ENCODE measurements around the gene KMT2B. TPM values are rescaled to one million over a fixed set of nuclear protein-coding genes. Genes with fewer than 3 reads are reported as not detected.

KMT2B gene
- total RNA-seq, 1 experiment from 2014 or later: 21.4 TPM

GRCh38 chr19:35727956-35728706 lies 10.3 kb downstream of the KMT2B start:
- H3K36me3 ChIP-seq (ENCODE audit: insufficient read depth, low read length): peaks cover 6% of the 10 kb centered on the region; the same call in 1 of the 2 replicates
- H3K9ac ChIP-seq (ENCODE audit: low read length): no peak overlapping the region
- H3K9me3 ChIP-seq (ENCODE audit: low read length): no peaks in the 10 kb centered on the region
- no peak overlapping the region for H3K27ac ChIP-seq (ENCODE audit: low read length)
- peaks cover 6% of the 10 kb centered on the region for H3K4me1 ChIP-seq (ENCODE audit: low read length)
- no peak for DNase-seq
- no peaks in the 10 kb centered on the region for H3K27me3 ChIP-seq (ENCODE audit: low read length)
- no peaks in the 10 kb centered on the region for H3K9me2 ChIP-seq (replicated peaks; ENCODE audit: insufficient read depth, low read length)
- H3K4me3 ChIP-seq (ENCODE audit: low read length): no peak overlapping the region
- H2AFZ ChIP-seq (ENCODE audit: low read length): no peak overlapping the region
- H4K20me1 ChIP-seq (ENCODE audit: insufficient read depth, low read depth, low read length): 0 out of 2 replicates have a peak, but pooled peaks cover 9% of the 10 kb centered on the region
- no peak overlapping the region for H3K4me2 ChIP-seq (ENCODE audit: low read depth, low read length, poor library complexity, severe bottlenecking)
- H3K79me2 ChIP-seq (ENCODE audit: low read length): no peaks in the 10 kb centered on the region

GRCh38 chr19:35729021-35729420 lies 11.2 kb downstream of the KMT2B start:
- Histone ChIP-seq H4K20me1 (ENCODE audit: insufficient read depth, low read depth, low read length) (0 out of 2 replicates have a peak, but pooled peaks cover 10% of the 10 kb centered on the region), H2AFZ (ENCODE audit: low read length) (no peak overlapping the region), H3K4me2 (ENCODE audit: low read depth, low read length, poor library complexity, severe bottlenecking) (no peak overlapping the region), H3K9ac (ENCODE audit: low read length) (no peak overlapping the region), H3K9me2 (replicated peaks; ENCODE audit: insufficient read depth, low read length) (no peaks in the 10 kb centered on the region), H3K79me2 (ENCODE audit: low read length) (no peaks in the 10 kb centered on the region), H3K27ac (ENCODE audit: low read length) (no peak overlapping the region), H3K9me3 (ENCODE audit: low read length) (no peaks in the 10 kb centered on the region), H3K36me3 (ENCODE audit: insufficient read depth, low read length) (peaks cover 6% of the 10 kb centered on the region; the same call in 1 of the 2 replicates), H3K4me3 (ENCODE audit: low read length) (no peak overlapping the region), H3K27me3 (ENCODE audit: low read length) (no peaks in the 10 kb centered on the region), H3K4me1 (ENCODE audit: low read length) (peaks cover 15% of the 10 kb centered on the region)
- DNase-seq: no peak

- H3K9ac ChIP-seq (ENCODE audit: low read length): no peak overlapping the region
- no peaks in the 10 kb centered on the region for H3K9me3 ChIP-seq (ENCODE audit: low read length)
- H3K9me2 ChIP-seq (replicated peaks; ENCODE audit: insufficient read depth, low read length): no peaks in the 10 kb centered on the region
- no peak overlapping the region for H3K4me3 ChIP-seq (ENCODE audit: low read length)
- no peak overlapping the region for H3K4me2 ChIP-seq (ENCODE audit: low read depth, low read length, poor library complexity, severe bottlenecking)
- 0 out of 2 replicates have a peak, but pooled peaks cover 10% of the 10 kb centered on the region for H4K20me1 ChIP-seq (ENCODE audit: insufficient read depth, low read depth, low read length)
- no peak for DNase-seq
- no peaks in the 10 kb centered on the region for H3K79me2 ChIP-seq (ENCODE audit: low read length)
- H3K4me1 ChIP-seq (ENCODE audit: low read length): peaks cover 19% of the 10 kb centered on the region
- no peak overlapping the region for H3K27ac ChIP-seq (ENCODE audit: low read length)
- H2AFZ ChIP-seq (ENCODE audit: low read length): no peak overlapping the region
- H3K27me3 ChIP-seq (ENCODE audit: low read length): no peaks in the 10 kb centered on the region
- peaks cover 6% of the 10 kb centered on the region; the same call in 1 of the 2 replicates for H3K36me3 ChIP-seq (ENCODE audit: insufficient read depth, low read length)
Measured at GRCh38 chr19:35729763-35730162, 12.0 kb downstream of the KMT2B start.

- no peak for DNase-seq
- Histone ChIP-seq H3K9ac (ENCODE audit: low read length) (no peak overlapping the region), H4K20me1 (ENCODE audit: insufficient read depth, low read depth, low read length) (0 out of 2 replicates have a peak, but pooled peaks cover 10% of the 10 kb centered on the region), H2AFZ (ENCODE audit: low read length) (no peak overlapping the region), H3K4me1 (ENCODE audit: low read length) (peaks cover 19% of the 10 kb centered on the region), H3K36me3 (ENCODE audit: insufficient read depth, low read length) (peaks cover 6% of the 10 kb centered on the region; the same call in 1 of the 2 replicates), H3K79me2 (ENCODE audit: low read length) (no peaks in the 10 kb centered on the region), H3K4me2 (ENCODE audit: low read depth, low read length, poor library complexity, severe bottlenecking) (no peak overlapping the region), H3K27me3 (ENCODE audit: low read length) (no peaks in the 10 kb centered on the region), H3K9me2 (replicated peaks; ENCODE audit: insufficient read depth, low read length) (no peaks in the 10 kb centered on the region), H3K27ac (ENCODE audit: low read length) (no peak overlapping the region), H3K4me3 (ENCODE audit: low read length) (no peak overlapping the region), H3K9me3 (ENCODE audit: low read length) (no peaks in the 10 kb centered on the region)
Measured at GRCh38 chr19:35730326-35730725, 12.5 kb downstream of the KMT2B start.

GRCh38 chr19:35731353-35731752 lies 13.6 kb downstream of the KMT2B start:
- Histone ChIP-seq H3K9ac (ENCODE audit: low read length) (no peak overlapping the region), H4K20me1 (ENCODE audit: insufficient read depth, low read depth, low read length) (0 out of 2 replicates have a peak, but pooled peaks cover 10% of the 10 kb centered on the region), H3K27me3 (ENCODE audit: low read length) (no peaks in the 10 kb centered on the region), H3K9me2 (replicated peaks; ENCODE audit: insufficient read depth, low read length) (no peaks in the 10 kb centered on the region), H3K79me2 (ENCODE audit: low read length) (no peaks in the 10 kb centered on the region), H3K4me1 (ENCODE audit: low read length) (peaks cover 19% of the 10 kb centered on the region), H3K27ac (ENCODE audit: low read length) (no peak overlapping the region), H3K4me3 (ENCODE audit: low read length) (no peak overlapping the region), H3K9me3 (ENCODE audit: low read length) (no peaks in the 10 kb centered on the region), H3K4me2 (ENCODE audit: low read depth, low read length, poor library complexity, severe bottlenecking) (no peak overlapping the region), H3K36me3 (ENCODE audit: insufficient read depth, low read length) (peaks cover 6% of the 10 kb centered on the region; the same call in 1 of the 2 replicates), H2AFZ (ENCODE audit: low read length) (no peak overlapping the region)
- DNase-seq: no peak

- Histone ChIP-seq H3K36me3 (ENCODE audit: insufficient read depth, low read length) (peaks cover 6% of the 10 kb centered on the region; the same call in 1 of the 2 replicates), H3K4me3 (ENCODE audit: low read length) (no peak overlapping the region), H2AFZ (ENCODE audit: low read length) (no peak overlapping the region), H3K9ac (ENCODE audit: low read length) (no peak overlapping the region), H3K4me2 (ENCODE audit: low read depth, low read length, poor library complexity, severe bottlenecking) (no peak overlapping the region), H3K9me3 (ENCODE audit: low read length) (no peaks in the 10 kb centered on the region), H3K27me3 (ENCODE audit: low read length) (no peaks in the 10 kb centered on the region), H3K9me2 (replicated peaks; ENCODE audit: insufficient read depth, low read length) (no peaks in the 10 kb centered on the region), H4K20me1 (ENCODE audit: insufficient read depth, low read depth, low read length) (0 out of 2 replicates have a peak, but pooled peaks cover 10% of the 10 kb centered on the region), H3K4me1 (ENCODE audit: low read length) (peaks cover 19% of the 10 kb centered on the region), H3K27ac (ENCODE audit: low read length) (no peak overlapping the region), H3K79me2 (ENCODE audit: low read length) (no peaks in the 10 kb centered on the region)
- DNase-seq: no peak
Measured at GRCh38 chr19:35731779-35732405, 14.1 kb downstream of the KMT2B start.

GRCh38 chr19:35732540-35733179 lies 14.9 kb downstream of the KMT2B start:
- no peak overlapping the region for H3K4me2 ChIP-seq (ENCODE audit: low read depth, low read length, poor library complexity, severe bottlenecking)
- H3K4me1 ChIP-seq (ENCODE audit: low read length): peaks cover 19% of the 10 kb centered on the region
- no peak overlapping the region for H3K4me3 ChIP-seq (ENCODE audit: low read length)
- no peak overlapping the region for H3K27ac ChIP-seq (ENCODE audit: low read length)
- H3K27me3 ChIP-seq (ENCODE audit: low read length): no peaks in the 10 kb centered on the region
- no peak for DNase-seq
- no peaks in the 10 kb centered on the region for H3K9me2 ChIP-seq (replicated peaks; ENCODE audit: insufficient read depth, low read length)
- no peaks in the 10 kb centered on the region for H3K79me2 ChIP-seq (ENCODE audit: low read length)
- 0 out of 2 replicates have a peak, but pooled peaks cover 10% of the 10 kb centered on the region for H4K20me1 ChIP-seq (ENCODE audit: insufficient read depth, low read depth, low read length)
- H3K9ac ChIP-seq (ENCODE audit: low read length): no peak overlapping the region
- H2AFZ ChIP-seq (ENCODE audit: low read length): no peak overlapping the region
- peaks cover 6% of the 10 kb centered on the region; the same call in 1 of the 2 replicates for H3K36me3 ChIP-seq (ENCODE audit: insufficient read depth, low read length)
- H3K9me3 ChIP-seq (ENCODE audit: low read length): no peaks in the 10 kb centered on the region
